Activated CD4-positive, alpha-beta T cell treated with anti-CD3 and anti-CD28 coated beads for 48 hours (primary cell): ENCODE results near the gene NLGN3.

ENCODE experiments used
- DNase-seq: peaks from one replicate; pipeline ENCODE4 v3.0.0-alpha.2; 2020

The NLGN3 gene

DNA sequence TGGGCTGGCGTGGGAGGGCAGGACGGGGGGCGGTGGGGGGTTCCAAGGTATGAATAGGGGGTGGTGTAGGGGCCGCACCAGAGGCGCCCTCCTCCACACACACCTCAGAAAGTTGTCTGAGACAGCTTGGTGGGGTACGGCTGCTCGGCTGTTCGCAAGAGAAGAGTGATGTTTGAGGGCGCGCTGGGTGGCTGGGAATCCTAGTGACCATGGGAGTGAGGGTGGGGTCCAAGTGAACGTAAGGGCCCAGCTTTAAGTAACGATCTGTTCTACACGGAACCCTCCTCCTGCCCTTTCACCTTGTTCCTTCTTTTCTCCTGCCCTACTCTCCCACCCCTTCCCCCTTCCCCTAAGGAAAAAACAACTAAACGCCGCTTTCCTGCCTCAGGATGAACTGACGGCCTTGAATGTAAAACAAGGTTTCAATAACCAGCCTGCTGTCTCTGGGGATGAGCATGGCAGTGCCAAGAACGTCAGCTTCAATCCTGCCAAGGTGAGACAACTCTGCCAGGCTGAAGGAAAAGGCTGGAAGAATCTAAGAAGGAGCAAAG lies 25.6 kb upstream of the NLGN3 start:
- no peak for DNase-seq

DNA sequence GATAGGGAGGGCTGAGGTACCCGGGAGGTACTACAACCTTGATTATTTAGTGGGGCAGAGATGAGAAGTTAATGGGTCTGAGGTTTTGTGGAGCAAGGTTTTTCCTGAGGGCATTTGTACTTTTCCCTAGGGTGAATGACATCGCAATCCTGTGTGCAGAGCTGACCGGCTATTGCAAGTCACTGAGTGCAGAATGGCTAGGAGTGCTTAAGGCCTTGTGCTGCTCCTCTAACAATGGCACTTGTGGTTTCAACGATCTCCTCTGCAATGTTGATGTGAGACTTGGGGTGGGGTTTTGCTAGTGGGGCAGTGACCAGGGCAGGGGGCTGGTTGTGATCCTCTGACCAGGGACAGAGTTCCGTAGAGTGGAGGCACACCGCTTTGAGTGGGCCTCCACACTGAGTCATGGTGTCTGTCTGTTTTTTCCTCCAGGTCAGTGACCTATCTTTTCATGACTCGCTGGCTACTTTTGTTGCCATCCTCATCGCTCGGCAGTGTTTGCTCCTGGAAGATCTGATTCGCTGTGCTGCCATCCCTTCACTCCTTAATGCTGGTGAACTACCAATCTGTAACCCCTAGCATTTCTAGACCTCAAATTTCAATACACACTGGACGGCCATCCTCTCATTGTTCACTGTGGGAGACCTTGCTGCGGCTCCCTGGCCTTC lies 16.3 kb upstream of the NLGN3 start:
- DNase-seq = no peak

DNA sequence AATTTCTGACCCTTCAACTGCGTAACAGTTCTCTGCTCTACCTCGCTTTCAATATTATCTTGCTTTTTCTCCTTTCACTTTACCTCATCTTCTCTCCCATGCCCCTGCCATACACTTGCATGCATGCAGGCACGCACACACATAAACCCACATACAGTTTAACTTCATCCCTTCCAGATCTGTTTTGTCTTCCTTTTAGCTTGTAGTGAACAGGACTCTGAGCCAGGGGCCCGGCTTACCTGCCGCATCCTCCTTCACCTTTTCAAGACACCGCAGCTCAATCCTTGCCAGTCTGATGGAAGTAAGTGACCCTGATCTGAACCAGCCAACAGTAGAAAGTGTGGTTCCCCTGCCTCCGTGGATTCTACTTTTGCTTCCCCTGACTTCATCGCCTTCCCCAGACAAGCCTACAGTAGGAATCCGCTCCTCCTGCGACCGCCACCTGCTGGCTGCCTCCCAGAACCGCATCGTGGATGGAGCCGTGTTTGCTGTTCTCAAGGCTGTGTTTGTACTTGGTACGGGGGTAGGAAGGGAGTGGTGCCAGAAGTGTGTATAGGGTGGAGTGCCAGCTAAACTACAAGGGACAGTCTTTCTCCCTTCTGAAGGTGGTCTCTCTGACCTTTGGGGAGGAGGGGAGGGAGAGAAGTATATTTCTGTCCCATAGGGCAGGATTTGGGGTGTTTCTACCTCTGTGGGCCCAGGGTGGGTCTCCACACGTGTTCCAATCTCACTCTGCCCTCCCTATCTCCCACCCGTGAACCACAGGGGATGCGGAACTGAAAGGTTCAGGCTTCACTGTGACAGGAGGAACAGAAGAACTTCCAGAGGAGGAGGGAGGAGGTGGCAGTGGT lies 15.5 kb upstream of the NLGN3 start:
- DNase-seq = peak; percentile 76

DNA sequence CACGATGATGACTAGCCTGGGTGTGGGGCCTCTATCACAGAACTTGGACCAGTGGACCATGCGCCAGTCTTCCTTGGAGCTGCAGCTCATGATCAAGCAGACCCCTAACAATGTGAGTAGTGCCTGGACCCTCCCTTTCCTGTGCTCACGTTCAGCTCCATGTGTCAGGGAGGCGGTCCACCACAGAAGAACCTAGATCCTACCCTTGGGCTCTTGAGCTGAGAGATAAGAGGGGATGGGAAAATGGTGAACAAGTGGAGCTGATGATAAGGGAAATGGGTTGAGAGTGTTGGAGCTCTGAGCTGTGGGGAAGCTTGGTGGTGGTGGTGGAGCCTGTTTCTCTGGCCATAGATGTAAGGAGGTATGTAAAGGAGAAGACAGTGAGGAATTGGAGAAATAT lies 13.1 kb upstream of the NLGN3 start:
- no peak for DNase-seq

DNA sequence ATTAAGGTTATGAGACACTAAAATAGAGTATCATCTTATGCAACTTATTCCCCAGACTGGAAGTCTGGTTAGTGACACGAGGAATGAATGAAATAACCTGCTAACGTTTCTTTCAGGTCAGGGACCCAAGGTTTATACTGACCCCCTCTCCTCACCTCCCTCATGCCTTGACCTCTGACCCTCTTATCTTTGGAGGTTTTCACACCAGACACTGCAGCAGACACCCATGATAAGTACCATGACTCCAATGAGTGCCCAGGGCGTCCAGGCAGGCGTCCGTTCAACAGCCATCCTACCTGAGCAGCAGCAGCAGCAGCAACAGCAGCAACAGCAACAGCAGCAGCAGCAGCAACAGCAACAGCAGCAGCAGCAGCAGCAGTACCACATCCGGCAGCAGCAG lies 4.2 kb upstream of the NLGN3 start:
- DNase-seq = no peak

DNA sequence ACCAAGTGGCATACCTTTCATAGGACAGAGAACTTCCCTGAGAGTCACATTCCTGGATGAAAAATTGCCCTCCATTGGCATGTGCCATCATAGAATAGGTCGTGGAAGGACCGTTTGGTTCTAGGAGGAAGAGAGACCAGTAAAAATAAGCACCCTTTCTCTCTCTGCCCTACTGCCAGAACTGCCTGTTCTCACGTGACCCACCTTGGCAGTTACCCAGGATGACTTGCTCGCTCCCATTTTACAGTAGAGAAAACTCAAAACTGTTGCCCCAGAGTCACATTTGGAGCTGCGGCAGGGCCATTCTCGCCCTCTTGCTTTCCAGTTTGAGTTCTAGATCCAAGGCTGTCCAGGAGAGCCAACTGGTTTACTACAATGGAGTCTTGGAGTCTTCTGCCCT lies 1.1 kb upstream of the NLGN3 start:
- DNase-seq = no peak

DNA sequence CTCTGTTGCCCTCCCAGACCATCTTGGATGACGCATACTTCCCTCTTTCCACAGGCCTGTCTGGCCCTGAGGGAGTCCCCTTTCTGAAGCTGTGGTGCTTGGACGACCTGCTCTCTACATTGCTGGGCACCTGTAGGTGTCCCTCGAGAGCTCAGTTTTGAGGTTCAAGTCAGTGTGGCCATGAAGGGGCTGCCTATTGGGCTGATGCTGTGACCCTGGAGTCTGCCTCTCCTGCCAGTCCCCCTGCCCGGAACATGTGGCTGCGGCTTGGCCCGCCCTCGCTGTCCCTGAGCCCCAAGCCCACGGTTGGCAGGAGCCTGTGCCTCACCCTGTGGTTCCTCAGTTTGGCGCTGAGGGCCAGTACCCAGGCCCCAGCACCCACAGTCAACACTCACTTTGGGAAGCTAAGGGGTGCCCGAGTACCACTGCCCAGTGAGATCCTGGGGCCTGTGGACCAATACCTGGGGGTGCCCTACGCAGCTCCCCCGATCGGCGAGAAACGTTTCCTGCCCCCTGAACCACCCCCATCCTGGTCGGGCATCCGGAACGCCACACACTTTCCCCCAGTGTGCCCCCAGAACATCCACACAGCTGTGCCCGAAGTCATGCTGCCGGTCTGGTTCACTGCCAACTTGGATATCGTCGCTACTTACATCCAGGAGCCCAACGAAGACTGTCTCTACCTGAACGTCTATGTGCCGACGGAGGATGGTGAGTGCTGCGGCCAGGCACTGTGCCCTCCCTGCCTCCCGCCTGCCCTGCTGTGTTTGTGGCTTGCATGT lies 3.0 kb downstream of the NLGN3 start:
- DNase-seq = no peak

DNA sequence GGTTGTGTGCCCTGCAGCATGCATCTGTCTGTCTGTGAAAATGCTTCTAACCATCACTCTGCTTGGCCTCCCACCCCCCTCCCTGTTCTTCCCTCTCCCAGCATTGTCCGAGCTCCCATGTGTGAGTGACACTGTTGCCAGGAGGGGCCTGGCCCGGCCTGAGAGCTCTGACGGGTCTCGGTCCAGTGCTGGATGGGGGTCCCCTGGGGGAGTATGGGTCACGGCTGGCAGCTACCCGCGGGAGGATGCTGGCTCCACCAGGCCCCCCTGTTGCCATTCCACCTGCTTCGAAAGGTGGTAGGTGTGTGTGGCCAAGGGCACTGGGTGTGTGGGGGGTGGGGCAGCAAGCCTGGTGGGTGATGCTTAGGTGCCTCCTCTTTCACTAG lies 3.6 kb downstream of the NLGN3 start:
- DNase-seq = no peak

DNA sequence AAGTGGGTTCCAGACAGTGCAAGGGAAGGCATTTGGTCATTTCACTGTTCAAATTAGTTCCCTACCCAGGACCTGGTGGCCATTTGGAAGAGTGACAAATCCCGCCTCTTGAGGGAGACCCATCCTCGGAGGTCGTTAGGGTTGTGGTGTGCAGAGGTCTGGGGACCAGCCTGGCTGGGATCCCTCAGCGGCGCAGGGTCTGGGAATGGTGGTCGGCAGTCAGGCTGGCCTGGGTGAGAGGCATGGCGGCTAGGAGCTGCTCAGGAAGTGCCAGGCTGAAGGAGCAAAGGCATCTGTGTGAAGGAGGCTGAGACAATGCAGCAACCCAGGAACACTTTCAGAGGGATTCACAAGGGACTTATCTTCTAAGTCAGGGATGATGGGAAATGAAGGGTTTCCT lies 6.7 kb downstream of the NLGN3 start:
- no peak for DNase-seq

DNA sequence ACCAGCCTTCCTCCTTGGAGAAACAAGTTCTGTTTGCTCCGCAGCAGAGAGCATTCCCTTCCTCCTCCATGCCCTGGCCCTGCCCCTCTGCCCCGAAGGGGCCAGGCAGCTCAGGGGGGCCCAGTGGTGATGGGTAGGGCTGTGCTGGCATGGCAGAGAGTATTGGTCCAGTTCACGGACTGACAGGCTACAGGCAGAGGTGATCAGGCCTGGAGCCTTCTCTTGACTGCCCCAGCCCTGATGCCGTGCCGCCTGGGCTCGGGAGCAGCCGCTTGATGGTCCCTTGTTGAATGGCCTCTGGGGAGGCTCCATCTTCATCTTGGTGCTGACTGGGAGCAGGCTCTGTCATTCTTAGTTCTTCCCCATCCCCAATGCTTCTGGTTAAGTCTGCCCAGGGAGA lies 9.6 kb downstream of the NLGN3 start:
- DNase-seq = no peak

DNA sequence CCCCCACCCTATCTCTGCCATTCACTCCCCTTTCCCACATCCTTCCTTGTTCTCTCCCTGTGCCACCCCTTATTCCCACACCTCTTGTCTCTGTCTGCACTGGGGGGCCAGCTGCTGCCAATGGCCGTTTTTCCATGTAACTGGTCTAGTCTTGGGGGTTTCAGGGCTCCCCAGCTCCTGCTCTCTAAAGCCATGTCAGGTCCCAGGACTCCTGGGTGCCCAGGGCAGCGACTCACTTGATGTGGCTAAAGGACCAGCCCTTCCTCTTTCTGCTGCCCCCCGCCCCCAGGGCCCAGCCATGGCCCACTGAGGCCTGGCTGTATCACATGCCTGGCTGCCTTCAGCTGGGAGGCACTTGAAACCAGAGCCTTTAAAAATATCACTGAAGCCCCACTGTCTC lies 10.0 kb downstream of the NLGN3 start:
- DNase-seq = no peak

DNA sequence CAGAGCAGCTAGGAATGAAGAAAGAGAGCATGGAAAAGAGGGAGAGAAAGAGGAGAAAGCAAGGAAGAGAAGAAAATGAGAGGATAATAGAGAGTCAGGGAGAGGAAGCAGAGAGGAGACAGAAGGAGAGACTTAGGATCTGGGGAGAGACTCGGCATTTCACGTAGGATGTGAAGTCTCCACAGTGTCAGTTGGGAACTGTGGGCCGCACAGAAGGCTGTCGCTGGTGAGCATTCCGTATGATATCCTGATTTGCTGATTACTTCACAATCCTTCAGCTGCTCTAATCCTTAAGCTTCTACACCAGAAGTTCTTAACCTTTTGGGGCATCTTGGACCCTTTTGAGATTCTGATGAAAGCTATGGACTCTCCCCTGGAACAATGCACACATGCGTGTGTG lies 14.0 kb downstream of the NLGN3 start:
- no peak for DNase-seq

DNA sequence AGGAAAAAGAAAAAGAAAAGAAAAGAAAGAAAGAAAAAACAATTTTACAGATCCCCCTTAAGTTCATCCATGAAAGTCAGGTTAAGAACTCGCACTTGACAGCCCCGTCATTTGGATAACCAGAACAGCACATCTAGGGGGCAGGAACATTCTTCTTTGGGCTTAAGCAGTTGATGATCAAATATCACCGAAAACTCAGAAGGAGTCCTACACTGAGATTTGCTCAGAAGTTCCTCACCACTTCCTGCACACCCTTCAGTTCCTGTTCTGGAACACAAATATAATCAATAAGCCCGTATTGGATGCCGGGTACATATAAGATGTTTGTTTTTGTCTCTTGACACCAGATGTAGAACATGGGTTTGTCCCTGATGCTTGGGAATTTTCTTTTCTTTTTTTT lies 14.7 kb downstream of the NLGN3 start:
- DNase-seq = no peak

DNA sequence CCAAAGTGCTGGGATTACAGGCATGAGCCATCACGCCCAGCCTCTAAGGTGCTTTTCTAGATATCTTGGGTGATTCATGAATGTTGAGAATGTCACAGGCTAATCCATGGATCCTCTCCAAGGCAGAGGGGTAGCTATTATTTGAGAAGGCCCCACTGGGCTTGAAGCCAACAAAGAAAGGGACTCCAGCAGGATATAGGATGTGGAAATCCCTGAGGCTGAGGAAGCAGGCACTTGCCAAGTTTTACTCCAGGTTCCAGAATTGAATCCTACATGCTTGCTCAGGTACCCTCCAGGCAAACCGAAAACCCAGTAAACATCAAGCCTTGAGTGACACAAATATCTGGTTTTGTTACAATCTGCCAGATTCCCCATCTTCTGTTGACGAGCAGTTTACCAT lies 15.8 kb downstream of the NLGN3 start:
- DNase-seq = no peak

DNA sequence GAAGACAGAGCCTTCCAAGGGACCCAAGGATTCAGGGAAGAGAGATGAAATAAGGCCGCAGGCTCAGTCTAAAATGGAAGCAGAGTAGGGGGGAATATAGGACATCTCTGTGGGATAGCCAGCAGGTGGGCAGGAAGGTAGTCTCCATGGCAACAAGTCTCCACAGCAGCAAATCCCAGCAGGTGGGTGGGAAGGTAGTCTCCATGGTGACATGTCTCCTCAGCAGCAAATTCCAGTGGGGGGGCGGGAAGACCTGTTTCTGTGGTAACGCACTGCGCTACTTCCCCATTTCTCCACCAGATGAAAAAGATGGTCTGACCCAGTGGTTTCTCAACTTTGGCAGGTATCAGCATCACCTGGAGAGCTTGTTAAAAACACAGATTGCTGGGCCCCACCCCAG lies 18.3 kb downstream of the NLGN3 start:
- no peak for DNase-seq

DNA sequence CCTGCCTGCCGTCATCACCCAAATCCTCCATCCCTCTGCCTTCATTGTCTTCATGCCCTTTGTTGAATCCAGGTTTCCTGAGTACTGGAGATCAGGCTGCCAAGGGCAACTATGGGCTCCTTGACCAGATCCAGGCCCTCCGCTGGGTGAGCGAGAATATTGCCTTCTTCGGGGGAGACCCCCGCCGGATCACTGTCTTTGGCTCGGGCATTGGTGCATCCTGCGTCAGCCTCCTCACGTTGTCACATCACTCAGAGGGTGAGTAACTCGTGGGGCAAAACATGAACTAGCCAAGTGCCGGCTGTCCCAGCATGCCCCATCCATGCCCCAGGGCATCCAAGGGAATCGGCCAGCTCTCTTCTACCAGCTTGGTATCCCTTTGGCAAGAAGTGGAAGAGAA lies 19.4 kb downstream of the NLGN3 start:
- DNase-seq = no peak

DNA sequence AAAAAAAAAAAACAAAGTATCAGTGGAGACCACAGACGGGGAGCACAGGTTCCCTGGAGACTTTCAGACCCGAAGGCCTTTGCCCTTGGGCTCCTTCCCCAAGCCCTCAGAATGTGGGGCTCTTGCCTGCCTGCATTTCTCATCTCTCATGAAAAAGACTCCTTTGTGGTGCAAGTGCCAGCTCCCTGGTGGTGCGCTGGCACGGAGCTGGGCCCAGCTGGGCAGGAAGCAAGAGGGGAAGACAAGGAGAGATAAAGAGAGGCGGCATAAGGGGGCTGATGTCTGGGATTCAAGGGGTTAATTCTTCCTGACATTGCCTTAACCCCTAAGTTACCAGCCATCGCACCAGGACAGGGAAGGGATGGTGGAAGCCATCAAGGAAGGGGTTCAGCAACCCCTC lies 21.8 kb downstream of the NLGN3 start:
- DNase-seq = no peak

DNA sequence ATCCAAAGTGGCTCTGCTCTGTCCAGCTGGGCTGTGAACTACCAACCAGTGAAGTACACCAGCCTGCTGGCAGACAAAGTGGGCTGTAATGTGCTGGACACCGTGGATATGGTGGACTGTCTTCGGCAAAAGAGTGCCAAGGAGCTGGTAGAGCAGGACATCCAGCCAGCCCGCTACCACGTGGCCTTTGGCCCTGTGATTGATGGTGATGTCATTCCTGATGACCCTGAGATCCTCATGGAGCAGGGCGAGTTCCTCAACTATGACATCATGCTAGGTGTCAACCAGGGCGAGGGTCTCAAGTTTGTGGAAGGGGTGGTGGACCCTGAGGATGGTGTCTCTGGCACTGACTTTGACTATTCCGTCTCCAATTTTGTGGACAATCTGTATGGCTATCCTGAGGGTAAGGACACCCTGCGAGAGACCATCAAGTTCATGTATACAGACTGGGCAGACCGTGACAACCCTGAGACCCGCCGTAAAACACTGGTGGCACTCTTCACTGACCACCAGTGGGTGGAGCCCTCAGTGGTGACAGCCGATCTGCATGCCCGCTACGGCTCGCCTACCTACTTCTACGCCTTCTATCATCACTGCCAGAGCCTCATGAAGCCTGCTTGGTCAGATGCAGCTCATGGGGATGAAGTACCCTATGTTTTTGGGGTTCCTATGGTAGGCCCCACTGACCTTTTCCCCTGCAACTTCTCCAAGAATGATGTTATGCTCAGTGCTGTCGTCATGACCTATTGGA lies 22.6 kb downstream of the NLGN3 start:
- no peak for DNase-seq

DNA sequence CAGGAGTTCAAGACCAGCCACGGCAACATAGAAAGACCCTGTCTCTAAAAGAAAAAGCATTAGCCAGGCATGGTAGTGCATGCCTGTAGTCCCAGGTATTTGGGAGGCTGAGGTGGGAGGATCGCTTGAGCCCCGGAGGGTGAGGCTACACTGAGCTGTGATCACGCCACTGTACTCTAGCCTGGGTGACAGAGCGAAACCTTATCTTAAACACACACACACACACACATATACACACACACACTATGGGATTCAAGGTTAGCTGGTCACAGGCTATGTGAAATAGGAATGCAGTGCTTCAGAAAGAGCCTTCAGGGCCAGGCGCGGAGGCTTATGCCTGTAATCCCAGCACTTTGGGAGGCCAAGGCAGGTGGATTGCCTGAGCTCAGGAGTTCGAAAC lies 23.5 kb downstream of the NLGN3 start:
- no peak for DNase-seq

DNA sequence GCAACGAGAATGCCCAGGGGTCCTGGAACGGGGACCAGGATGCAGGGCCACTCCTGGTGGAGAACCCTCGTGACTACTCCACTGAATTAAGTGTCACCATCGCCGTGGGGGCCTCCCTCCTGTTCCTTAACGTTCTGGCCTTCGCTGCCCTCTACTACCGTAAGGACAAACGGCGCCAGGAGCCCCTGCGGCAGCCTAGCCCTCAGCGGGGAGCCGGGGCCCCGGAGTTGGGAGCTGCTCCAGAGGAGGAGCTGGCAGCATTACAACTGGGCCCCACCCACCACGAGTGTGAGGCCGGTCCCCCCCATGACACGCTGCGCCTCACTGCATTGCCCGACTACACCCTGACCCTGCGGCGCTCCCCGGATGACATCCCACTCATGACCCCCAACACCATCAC lies 24.9 kb downstream of the NLGN3 start:
- DNase-seq = no peak

DNA sequence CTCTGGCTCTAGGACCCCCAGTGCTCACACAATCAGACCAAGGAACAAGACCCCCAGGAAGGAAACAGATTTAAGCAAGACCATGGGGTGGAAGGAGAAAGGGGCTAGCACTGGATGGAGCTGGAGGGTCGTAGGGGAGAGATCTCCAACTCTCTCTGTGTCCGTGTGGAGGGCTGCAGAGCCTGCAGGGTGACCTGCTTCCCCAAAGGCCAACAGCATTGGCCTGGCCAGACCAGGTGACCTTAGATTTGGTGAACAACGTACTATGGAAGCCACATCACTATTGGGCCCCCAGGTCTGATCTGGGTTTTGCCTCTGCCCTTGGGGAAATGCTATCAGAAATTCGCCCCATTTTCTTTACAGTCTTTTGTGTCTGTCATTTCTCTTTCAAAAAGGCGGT lies 26.0 kb downstream of the NLGN3 start:
- DNase-seq = no peak

DNA sequence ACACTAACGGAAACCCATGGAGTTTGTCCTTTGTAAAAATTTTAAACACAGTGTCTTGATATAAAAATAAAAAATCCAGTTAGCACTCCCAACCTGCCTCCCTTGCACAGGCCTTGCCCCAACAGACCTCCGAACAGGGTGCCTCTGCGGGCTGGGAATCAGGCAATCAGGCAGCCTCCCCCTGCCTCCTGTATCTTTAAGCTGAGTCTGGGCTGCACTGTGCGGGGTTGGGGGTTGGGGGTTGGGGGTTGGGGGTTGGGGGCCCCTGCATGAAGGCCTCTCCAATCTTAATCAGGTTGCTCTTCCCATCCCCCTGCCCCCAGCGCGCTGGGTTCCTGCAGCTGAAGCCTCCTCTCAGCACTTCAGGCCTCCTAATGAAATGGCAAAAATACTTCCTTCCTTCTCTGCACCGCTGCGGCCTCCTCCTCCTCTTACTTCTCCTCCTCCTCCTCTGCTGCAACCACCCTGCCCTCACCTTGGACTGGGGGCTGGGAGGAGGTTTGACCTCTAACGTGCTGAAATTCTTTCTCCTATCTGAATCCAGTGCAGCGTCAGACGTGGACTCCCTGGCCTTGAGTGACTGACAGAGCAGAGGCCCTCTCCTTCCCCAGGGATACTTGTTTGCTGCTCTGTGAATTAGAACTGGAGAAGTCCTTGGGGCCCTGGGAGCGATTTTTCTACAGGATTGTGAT lies 26.6 kb downstream of the NLGN3 start:
- DNase-seq = no peak
